Stimulated activated CD8-positive, alpha-beta memory T cell treated with anti-CD3 and anti-CD28 coated beads, Interleukin-7, amount 100 ng/mL, for 1 hour (primary cell): ENCODE data around the gene GNB5.
A peak's percentile ranks its signal among the peaks of the same experiment; 100 is the strongest.
"Not testable (repeated sequence)": the region's sequence is repeated elsewhere in the genome, so short reads cannot be mapped to it uniquely, and the experiment has no call there.

Experiments
- DNase-seq, 2 donors: peaks; one replicate each; pipeline ENCODE4 v3.0.0-alpha.2; 2020; ENCODE audit warnings: low read depth in 2 of 2

The GNB5 gene

GRCh38 chr15:52191207-52191606 is at the start of gene GNB5:
Gene GNB5, minus strand, starts transcription at chr15:52191392. Its CDS starts 6,716 bp downstream, at chr15:52184676.
- no peak for DNase-seq

- DNase-seq = no peak
Measured at GRCh38 chr15:52240166-52240565, 49.0 kb upstream of the GNB5 start.

DNA sequence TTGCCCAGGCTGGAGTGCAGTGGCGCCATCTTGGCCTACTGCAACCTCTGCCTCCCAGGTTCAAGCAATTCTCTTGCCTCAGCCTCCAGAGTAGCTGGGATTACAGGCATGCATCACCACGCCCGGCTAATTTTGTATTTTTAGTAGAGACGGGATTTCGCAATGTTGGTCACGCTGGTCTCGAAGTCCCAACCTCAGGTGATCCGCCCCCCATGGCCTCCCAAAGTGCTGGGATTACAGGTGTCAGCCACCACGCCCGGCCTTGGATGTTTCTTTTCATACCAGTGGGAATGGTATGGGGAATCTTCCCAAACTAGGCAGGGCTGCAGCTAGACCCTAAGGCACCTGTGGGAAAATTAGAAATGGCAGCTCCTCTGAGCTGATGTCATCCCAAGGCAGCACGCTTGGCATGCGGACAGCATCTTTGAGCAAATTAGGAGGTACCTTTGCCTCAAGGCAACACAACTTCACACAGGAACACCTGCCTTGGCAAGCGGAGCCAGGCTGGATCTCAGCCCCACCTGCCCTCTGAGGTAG is 47.9 kb upstream of the GNB5 start:
- DNase-seq = not testable (repeated sequence)

- no peak for DNase-seq
Measured at GRCh38 chr15:52238149-52238548, 47.0 kb upstream of the GNB5 start.

DNA sequence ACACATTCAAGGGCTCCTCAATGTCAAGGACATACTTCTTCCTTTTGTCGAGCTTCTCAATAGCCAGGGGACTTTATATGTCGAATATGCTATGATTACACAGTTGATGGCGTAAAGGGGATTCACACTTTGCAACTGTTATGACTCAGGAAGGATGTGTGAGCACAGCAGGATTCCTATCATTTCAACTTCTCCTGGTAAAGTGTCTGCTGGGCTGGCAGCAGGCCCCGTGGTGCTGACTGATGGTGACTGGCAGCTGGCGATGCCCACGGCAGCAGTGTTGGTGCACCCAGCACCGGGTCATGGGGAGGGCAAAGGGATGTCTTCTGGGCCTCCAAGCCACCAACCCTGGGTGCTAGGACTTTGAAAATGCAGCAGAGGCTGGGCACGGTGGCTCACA is 44.8 kb upstream of the GNB5 start:
- DNase-seq = no peak

- no peak for DNase-seq
Measured at GRCh38 chr15:52234596-52235541, 43.7 kb upstream of the GNB5 start.

- no peak for DNase-seq
Measured at GRCh38 chr15:52233405-52233804, 42.2 kb upstream of the GNB5 start.

- no peak for DNase-seq
Measured at GRCh38 chr15:52232327-52232726, 41.1 kb upstream of the GNB5 start.

DNA sequence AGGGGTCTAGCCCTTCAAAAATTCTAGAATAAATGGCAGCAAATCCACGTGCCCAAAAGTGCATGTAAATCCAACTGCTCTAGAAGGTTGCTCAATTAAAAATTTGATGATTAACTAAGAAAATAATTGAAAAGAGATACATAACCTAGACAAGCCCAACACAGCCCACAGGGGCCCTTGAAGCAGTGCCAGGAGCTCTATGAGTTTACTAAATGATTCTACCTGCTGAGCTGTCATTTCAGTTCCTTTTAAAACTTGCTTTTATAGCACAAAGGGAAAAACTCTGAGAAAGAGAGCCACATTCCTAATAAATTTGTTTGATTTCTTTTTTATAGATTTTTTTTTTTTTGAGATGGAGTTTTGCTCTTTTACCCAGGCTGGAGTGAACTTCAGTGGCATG is 38.9 kb upstream of the GNB5 start:
- no peak for DNase-seq

DNA sequence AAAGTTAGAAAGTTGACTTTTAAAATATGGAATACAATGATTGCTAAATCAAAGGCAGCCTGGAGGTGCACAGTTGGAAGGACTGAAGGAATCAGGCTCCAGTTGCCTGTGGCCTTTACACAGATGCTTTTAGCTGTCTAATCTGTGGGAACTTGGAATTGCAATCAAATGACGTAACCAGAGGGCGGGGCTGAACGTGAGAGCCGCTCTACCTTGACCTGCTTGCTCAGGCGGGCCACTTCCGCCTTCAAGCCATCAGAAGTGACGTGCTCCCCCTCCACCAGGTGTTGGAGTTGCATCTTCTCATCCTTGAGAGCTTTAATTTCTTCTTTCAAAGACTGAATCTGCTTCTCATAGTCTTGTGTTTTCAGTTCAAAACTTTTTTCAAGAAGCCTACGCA is 37.7 kb upstream of the GNB5 start:
- DNase-seq = no peak

- DNase-seq = peak; percentile 34 to 37
Measured at GRCh38 chr15:52227456-52227855, 36.3 kb upstream of the GNB5 start.

GRCh38 chr15:52225230-52225629 is 34.0 kb upstream of the GNB5 start:
- no peak for DNase-seq

GRCh38 chr15:52224211-52224610 is 33.0 kb upstream of the GNB5 start:
- no peak for DNase-seq

DNA sequence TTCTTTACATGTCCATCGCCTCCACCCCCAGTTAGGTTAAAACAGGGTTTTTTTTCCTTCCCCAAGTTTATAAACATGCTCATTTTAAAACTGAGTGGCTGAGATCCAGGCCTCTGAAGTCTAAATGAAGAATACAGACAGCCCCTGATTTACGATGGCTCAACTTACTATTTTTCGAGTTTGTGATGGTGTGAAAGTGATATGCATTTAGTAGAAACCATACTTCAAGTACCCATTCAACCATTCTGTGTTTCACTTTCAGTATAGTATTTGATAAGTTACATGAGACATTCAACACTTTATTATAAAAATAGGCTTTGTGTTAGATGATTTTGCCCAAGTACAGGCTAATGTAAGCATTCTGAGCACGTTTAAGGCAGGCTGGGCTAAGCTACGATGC is 30.5 kb upstream of the GNB5 start:
- no peak for DNase-seq

GRCh38 chr15:52220937-52221660 is 29.9 kb upstream of the GNB5 start:
- DNase-seq = no peak

- DNase-seq = no peak
Measured at GRCh38 chr15:52220251-52220650, 29.1 kb upstream of the GNB5 start.

- no peak for DNase-seq
Measured at GRCh38 chr15:52218816-52219215, 27.6 kb upstream of the GNB5 start.

DNA sequence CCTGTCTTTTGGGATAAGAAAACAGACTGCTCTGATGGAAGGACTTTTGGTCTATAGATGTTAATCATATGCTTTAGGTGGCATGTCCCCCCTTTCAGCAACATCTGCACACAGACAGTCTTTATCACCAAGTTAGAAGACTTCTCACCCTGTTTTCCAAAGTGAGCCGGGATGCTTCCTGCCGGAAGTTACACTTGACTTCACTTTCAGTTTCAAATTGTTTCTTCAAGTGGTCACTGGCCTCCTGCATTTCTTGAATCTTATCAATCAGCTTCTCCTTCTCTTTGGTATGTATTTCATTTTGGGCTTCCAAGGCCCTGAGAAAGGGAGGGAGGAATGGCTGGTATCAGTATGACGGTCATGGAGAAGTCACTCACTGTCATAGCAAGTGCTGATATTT is 27.2 kb upstream of the GNB5 start:
- no peak for DNase-seq

GRCh38 chr15:52217186-52217585 is 26.0 kb upstream of the GNB5 start:
- no peak for DNase-seq

- DNase-seq = no peak
Measured at GRCh38 chr15:52214553-52214952, 23.4 kb upstream of the GNB5 start.

GRCh38 chr15:52213206-52213605 is 22.0 kb upstream of the GNB5 start:
- no peak for DNase-seq

- DNase-seq = peak; percentile 38 to 59
Measured at GRCh38 chr15:52208306-52208946, 17.2 kb upstream of the GNB5 start.
